HEK293 (cell line): Measurements from ENCODE around the gene ZNF439.

ENCODE experiments used
- BCL11A ChIP-seq: fragments of 450-650 bp; formaldehyde crosslinking; IDR thresholded peaks from 2 replicates; pipeline ENCODE4 v1.5.1; 2016; ENCODE audit warnings: low read depth, missing biosample characterization, missing genetic modification characterization
- CTCF ChIP-seq: fragments of 450-650 bp; formaldehyde crosslinking; IDR thresholded peaks from 2 replicates; pipeline ENCODE4 v1.5.1; 2016; ENCODE audit warnings: missing biosample characterization, missing genetic modification characterization
- ZNF24 ChIP-seq: fragments of 450-650 bp; formaldehyde crosslinking; IDR thresholded peaks from 2 replicates; pipeline ENCODE4 v1.5.1; 2016; ENCODE audit warnings: missing biosample characterization, missing genetic modification characterization
- ZNF670 ChIP-seq: fragments of 450-650 bp; formaldehyde crosslinking; IDR thresholded peaks from 2 replicates; pipeline ENCODE4 v1.5.1; 2016; ENCODE audit warnings: missing biosample characterization, missing genetic modification characterization, low read depth
- ZNF677 ChIP-seq: fragments of 450-650 bp; IDR thresholded peaks from 2 replicates; pipeline ENCODE4 v1.5.0; 2018; ENCODE audit warnings: missing biosample characterization, mild to moderate bottlenecking, missing genetic modification characterization, moderate library complexity

GRCh38 chr19:11848200-11848593, 329 bp upstream of the ZNF439 start:
- no peak for TF ChIP-seq CTCF (tag by site-specific recombination)
- no peak for TF ChIP-seq ZNF677 (tag by site-specific recombination)
- TF ChIP-seq ZNF24 (tag by site-specific recombination): no peak
- TF ChIP-seq ZNF670 (tag by site-specific recombination): no peak
- no peak for TF ChIP-seq BCL11A (tag by site-specific recombination)
